Stimulated activated CD8-positive, alpha-beta memory T cell treated with anti-CD3 and anti-CD28 coated beads, Interleukin-15, amount 100 ng/mL, for 24 hours (primary cell): ENCODE data around the gene XIRP2.

ENCODE experiments used
- DNase-seq: peaks from one replicate; pipeline ENCODE4 v3.0.0-alpha.2; 2020; ENCODE audit warnings: low read depth

The XIRP2 gene, protein sequence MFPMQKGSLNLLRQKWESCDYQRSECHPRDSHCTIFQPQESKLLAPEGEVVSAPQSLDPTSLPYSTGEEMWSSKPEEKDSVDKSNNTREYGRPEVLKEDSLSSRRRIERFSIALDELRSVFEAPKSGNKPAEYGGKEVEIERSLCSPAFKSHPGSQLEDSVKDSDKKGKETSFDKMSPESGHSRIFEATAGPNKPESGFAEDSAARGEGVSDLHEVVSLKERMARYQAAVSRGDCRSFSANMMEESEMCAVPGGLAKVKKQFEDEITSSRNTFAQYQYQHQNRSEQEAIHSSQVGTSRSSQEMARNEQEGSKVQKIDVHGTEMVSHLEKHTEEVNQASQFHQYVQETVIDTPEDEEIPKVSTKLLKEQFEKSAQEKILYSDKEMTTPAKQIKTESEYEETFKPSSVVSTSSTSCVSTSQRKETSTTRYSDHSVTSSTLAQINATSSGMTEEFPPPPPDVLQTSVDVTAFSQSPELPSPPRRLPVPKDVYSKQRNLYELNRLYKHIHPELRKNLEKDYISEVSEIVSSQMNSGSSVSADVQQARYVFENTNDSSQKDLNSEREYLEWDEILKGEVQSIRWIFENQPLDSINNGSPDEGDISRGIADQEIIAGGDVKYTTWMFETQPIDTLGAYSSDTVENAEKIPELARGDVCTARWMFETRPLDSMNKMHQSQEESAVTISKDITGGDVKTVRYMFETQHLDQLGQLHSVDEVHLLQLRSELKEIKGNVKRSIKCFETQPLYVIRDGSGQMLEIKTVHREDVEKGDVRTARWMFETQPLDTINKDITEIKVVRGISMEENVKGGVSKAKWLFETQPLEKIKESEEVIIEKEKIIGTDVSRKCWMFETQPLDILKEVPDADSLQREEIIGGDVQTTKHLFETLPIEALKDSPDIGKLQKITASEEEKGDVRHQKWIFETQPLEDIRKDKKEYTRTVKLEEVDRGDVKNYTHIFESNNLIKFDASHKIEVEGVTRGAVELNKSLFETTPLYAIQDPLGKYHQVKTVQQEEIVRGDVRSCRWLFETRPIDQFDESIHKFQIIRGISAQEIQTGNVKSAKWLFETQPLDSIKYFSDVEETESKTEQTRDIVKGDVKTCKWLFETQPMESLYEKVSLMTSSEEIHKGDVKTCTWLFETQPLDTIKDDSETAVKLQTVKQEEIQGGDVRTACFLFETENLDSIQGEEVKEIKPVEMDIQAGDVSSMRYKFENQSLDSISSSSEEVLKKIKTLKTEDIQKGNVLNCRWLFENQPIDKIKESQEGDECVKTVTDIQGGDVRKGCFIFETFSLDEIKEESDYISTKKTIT (N-terminal part only)

DNA sequence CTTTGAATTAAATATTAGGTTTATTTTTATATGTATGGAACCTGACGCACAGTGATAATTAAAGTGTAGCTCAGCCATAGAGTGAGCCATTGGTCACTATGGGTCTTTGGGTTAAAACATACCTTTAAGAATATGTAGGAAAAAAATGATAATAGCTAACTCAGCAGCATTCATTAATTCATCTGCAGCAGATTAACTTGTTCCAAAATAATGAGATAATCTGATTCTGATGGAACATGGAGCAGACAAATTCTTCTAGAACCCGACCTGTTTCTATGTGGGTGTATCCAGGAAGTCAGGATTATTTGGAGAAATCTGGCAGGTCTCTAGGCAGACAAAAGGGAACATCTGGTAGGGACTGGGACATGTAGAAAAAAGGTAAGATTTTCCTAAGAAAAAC is at the start of gene XIRP2:
Gene XIRP2 (plus strand): TSS at position 301 of the 400 bp plus-strand sequence. CDS start 15,003 bp downstream, outside the sequence.
- no peak for DNase-seq

DNA sequence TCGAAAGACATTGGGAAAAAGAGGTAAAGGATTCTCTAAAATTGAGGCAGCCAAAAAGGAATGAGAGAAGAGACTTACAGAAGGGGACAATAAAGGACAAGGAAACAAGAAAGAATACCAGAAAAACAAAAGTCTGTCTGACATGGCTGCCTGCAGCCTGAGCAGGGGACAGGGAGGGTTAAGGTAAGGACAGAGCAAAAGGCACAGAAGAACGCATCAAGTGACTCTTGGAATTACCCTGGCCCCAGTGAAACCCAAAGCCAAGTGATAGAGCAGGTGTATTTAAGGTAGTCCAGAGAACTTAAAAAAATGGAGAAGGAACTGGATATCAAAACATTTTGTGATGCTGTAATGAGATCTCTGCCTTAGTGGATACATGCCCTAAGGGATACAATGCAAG is 47.1 kb upstream of the XIRP2 start:
- no peak for DNase-seq

DNA sequence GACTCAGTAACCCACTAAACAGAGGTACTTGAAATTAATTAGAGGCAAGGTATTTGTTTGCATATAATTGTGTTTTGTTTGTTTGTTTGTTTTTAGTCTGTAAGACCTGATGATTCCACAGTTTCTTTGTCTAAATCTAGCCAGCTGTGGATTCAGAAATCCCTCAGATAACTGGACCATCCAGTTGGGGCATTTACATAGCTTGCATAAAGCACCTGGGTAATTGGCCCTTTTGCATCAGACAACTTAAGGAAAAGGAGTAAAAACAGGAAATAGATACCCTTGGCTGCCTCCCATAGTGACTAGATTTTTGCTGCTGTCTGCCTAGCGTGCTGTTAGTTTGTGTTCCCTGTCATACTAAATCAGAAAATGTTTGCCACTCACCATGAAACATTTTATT is 46.6 kb upstream of the XIRP2 start:
- DNase-seq: no peak

DNA sequence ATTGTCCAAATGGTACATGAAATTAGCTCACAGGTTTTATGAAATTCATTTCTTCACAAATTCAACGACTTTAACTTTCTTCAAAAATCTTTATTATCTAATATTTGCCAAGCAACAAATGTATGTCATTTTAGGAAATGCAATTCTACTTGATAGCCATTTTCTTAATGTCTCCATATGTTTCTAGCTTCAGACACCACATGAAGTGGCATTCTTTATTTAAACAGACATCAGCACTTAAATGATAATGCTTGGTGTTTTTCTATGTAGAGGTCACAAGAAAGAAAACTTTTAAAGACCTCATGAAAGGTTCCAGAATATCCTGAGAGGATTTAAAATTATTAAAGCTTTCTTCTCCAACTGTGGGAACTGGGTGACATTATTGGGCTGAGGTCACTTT is 44.2 kb upstream of the XIRP2 start:
- DNase-seq: no peak

DNA sequence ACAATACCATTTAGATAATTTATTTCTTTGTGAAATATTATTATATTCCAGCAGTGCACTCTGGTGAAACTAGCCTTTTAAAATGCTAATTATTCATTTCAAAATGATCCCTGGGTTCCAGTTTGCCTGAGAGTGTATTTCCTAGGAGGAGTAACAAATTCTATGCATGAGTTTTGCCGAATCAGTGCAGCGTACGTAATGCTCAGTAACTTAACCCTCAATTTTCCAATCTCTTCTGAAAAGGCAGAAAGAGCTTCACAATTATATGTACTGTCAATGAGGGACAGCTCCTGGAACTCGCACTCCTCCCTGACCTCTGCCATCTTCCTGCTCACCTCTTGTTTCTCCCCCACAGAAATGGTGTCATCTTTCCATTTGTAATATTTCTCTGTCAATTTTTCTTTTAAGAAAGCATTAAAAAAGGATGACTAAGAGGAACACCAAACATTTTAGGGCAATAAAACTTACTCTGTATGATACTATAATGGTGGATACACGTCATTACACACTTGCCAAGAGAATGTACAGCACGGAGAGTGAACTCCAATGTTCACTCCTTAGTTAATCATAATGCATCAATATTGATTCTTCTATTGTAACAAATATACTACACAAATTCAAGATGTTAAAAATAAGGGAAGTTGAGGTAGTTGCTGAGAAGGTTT is 25.7 kb upstream of the XIRP2 start:
- no peak for DNase-seq

DNA sequence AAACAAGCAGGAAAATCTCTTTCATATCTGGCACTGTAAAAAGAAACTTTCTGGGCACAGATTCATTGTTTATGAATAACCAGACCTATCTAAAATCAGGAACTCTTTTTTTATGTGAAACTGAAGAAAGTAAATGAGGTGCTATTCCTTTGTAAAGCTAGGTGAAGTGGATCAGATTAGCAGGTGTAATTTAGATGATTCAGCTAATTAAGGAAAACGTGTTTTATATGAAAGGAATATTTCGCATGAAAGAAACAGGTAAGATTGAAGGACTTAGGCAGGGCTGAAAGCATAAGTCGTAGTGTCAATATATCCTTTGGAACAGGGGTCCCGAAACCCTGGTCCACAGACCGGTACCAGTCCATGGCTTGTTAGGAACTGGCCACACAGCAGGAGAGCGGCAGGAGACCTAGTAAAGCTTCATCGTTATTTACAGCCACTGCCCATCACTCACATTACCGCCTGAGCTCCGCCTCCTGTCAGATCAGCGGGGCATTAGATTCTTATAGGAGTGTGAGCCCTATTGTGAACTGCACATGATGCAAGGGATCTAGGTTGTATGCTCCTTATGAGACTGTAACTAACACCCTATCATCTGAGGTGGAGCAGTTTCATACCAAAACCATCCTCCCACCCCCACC is 20.3 kb upstream of the XIRP2 start:
- DNase-seq: no peak

DNA sequence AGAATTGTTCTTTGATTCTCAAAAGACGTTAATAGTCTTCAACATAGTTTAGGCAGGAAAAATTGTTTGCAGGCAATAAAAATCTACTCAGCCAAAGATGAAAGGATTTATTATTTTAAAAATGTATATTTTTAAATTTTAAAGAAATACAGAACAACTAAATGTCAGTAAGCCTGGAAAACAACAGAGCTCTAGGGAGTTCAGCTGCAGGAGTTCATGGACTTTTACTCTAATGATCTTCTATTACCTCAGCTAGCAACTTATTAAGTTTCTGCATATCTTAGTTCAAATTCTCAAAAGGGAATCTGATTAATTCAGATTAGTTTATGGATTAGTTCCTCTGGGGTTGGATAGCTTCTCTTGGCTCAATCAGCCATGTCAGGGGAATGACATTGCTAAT is 17.9 kb upstream of the XIRP2 start:
- DNase-seq: no peak

DNA sequence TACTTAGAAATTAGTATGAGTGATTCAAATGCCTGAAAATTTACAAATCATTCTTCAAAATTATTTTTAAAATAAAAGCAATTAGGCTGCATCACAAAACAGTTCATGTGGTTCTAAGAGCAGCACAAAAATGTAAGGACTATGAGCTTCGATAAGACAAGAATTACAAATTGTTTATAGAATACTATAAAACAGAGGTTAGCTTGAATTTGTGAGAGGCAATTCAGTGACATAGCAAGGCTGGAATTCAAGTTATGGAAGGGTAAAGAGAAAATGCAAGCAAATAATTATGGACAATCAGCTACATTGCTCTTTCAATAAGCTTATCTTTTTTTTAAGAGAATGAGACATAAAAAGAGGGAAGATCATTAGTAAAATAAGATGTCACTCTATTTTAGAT is 7.1 kb upstream of the XIRP2 start:
- DNase-seq: no peak

DNA sequence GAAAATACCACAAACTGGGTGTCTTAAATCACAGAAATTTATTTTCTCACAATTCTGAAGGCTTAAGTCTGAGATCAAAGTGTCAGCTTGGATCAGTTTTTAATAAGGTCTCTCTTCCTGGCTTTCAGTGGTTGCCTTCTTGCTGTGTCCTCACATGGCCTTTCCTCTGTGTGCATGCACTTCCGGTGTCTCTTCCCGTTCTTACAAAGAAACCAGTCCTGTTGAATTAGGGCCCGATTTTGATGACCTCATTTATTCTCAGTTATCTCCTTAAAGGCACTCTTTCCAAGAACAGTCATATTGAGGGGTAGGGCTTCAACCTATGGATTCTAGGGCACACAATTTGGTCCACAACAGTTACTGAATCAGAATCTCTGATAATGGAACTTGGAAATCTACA is 5.4 kb upstream of the XIRP2 start:
- DNase-seq: no peak

DNA sequence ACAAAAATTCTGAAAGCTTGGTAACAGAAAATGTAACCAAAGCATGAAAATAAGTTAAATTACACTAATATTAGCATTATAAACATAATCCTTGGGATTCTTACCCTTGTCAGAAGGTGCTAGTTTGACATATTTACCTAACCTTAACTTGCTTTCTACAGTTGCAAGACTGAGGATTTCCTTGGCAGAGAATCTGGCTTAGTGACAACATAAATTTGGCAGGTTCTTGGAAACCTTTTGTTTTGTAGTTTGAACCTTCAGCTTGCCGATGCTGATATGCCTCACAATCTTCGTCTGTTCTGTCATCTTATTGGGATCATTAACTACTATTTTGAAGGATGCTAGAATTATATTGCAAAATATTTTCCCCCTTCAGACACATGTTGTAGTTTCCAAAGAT is 3.4 kb downstream of the XIRP2 start:
- DNase-seq: no peak

DNA sequence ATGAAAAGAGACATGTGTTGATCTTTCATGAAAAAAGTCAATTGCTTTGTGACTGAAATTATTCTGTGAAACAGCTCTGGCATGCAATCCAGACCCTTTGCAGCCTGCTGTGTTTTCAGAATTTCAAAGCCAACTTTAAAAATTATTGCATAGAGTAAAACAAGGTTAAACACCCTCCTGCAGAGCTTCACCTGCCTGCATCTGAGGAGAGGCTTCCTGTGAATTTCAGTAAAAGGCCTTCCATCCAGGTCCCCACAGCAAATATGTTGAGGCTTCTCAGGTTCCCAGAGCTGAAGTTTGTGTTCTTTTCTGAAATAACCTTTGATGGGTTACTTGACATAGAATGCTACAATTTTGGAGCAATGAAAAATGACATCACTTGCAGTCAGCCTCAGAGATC is 4.1 kb downstream of the XIRP2 start:
- DNase-seq: no peak

DNA sequence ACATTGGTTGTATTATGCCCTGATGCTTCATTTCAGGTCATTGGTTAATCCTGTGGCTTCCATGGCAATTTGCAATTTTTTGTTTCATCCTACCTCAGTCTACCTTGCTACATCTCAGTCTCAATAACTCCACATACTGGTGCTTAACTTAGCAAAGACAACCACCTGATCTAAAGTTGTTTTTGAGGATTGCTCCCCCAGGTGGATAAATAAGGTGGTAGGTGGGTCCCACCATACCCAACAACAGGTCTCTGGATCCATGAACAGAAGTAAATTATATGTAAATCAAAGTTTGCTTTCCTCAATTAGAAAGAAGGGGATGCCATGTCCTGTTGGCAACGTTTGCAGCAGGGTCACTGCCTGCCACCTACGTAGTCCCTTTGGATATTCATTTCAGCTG is 7.0 kb downstream of the XIRP2 start:
- no peak for DNase-seq

DNA sequence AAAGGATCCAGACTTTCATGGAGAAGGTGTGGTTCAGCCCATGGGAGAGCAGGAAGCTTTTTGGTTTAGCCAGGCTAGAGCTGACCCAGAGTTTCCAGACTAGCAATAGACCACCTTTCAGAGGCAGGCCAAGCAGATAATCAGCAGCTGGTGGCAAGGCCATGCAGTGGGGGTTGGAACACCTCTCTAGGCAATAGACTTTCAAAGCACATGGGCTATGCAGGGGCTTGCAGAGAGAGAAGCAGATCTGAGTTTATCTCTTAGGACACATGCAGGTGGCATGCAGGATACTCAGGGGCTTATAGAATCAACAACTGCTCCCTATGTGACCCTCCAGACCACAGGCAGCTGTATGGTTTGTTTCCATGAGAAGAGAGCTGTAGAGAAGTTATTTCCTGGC is 9.4 kb downstream of the XIRP2 start:
- no peak for DNase-seq

DNA sequence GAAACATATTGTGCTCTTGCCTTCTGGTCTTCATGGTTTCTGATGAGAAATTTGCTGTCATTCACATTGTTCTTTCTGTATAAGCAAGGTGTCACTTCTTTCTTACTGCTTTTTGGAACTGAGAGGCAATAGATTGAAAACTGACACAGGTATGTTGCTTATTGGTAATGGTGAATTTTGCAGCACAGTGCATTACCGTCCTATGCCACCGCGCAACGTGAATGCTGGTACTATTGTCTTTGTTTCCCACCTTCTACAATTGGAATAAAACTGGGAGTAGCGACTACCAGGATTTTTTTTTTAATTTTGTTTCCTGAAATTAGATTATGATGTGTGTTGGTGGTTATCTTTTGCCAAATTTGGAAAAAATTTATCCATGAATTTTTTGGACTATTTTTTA is 11.4 kb downstream of the XIRP2 start:
- no peak for DNase-seq

DNA sequence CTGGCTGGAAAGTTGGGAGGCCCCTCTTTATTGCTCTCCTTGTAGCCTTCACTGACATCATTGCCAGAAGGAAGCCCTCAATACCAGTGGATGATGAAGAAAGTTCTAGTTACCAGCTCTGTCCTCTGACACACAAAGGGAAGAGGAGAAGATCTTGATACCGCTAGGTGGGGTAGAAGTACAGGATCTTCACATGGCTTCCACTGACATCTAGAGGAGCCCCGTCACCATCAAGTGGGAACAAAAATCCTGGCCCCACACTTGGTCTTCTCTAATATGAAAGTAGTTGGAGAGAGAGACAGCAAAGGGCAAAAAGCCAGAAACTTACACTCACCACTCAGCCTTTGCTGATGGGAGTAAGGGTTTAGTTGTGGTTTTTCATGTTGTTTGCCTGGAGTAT is 12.4 kb downstream of the XIRP2 start:
- no peak for DNase-seq

DNA sequence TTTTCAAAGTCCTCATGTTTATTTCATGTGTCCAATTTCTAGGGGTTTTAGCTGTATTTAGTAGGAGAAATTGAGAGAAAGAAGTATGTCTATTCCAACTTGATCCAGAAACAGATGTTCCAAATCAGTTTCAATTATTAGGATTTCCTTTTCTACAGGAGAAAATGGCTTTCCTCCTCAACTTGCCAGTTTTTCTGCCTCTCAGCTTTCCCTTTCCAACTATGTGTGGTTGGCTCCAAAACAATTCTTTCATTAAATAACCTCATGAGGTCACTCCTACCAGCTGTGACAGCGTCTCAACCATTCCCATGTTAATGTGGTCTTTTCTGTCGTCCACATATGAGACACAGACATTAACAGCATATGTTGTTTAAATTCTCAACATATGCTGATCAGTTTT is 13.1 kb downstream of the XIRP2 start:
- DNase-seq: no peak

DNA sequence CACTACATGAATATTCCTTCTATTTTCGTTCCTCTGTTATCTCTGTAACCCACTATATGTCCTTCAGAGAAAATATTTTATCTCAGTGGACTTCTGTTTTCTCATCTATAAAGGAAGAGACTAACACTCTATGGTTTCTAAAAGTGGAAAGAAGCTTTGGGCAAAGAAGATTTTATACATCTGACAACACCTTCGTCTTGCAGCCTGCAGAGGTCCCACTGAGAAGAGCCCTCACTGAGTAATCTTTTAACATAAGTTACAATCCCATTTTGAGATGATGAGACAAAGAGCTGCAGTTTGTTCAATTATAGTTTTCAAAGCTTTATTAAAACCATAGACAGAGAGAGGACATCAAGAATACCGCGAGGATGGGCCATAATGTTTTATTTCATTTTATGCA is 28.7 kb downstream of the XIRP2 start:
- DNase-seq: no peak

DNA sequence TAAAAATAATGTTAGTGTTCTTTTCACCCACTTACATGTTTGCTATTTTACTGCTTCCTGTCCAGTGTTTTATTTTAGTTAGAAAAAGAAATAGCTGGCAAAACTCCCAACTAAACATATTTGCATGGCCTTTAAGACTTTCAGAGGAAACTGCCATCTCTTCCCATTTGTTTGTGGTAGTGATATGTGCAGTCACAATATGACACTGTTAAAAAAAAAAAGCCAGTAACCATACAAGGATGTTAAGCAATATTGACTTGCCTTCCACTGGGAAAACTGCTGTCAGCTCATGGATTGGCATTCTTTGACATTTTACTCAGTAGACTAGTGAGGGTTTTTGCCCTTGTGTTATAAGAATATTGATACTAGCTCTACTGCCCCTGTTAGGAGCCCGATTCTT is 29.1 kb downstream of the XIRP2 start:
- no peak for DNase-seq

DNA sequence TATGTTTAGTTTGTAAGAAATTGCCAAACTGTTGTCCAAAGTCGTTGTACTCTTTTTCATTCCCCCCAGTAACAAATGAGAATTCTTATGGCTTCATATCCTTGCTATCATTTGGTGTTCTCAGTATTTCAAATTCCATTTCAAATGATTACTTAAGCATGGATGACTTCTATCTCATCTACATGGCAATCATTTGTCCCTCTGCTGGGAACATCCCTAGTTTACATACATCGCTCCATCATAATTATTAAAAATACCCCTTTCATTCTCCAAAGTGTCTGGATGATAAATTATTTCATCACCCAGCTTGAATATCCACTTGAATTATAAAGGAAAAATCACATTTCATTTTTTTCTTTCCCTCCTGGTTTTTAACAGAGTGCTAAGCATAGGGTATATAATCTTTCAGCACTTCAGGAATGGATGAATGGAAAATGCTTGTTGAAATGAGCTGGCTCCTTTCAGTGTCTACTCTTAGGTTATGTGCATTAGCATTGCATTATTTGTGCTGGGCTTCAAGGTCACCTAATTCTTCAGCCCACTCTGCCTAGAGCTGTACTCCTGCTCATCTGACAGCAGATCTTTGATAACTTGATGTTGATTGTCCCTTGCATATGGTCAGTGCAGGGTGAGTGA is 33.1 kb downstream of the XIRP2 start:
- DNase-seq: no peak

DNA sequence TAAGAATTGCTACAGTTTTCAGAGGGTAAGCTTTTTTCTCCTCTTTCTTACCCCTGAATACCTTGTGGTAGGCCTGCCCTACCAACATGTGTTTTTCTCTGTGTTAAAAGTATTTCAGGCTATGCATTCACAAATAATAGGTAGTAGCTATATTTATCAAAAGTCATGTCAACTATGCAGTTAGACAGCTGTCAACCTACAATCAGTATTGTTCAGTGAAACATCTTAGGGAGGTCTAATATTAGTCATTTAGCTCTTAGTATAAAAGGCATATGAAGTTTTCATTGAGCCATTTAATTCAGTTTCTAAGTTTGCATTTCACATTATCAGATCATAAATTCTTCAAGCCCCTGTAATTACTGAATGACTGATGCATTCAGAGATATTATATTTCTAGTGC is 36.7 kb downstream of the XIRP2 start:
- DNase-seq: no peak

DNA sequence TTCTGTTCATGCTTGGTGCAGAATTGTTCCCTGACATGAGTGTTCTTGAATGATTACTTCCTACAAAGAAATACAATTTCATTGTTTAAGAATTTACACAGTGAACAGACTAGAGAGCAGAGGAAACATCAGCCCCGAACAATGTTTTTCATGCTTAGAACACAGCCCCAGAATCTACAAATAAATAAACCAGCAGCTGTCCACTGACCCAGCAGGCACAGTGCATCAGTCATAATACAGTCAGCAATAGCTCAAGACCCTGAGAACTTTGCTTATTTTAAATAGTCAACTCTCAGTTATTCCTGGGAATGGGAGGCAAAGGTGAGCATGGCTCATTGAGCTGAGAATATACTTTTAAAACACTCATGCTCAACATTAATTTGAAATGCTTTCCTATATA is 38.4 kb downstream of the XIRP2 start:
- DNase-seq: no peak
